OCI-LY3 (cell line): ENCODE measurements around the gene RALGAPB.
"Not testable (repeated sequence)": the region's sequence is repeated elsewhere in the genome, so short reads cannot be mapped to it uniquely, and the experiment has no call there.

Source experiments
- H2AFZ ChIP-seq: fragments of 200-600, 300-600 bp; shearing (Covaris generic); 2 replicates; pipeline ENCODE4 v1.6.0; 2014; ENCODE audit warnings: antibody characterized with exemption, low read depth, low read length
- H3K27ac ChIP-seq: fragments of 200-600, 300-600 bp; sonication (generic); 2 replicates; pipeline ENCODE4 v1.5.1; 2014; ENCODE audit warnings: mild to moderate bottlenecking, low read length, moderate library complexity, mixed read lengths
- H3K27me3 ChIP-seq: fragments of 200-600, 300-600 bp; sonication (generic); 2 replicates; pipeline ENCODE4 v1.6.1; 2014; ENCODE audit warnings: low read depth, low read length, mixed read lengths
- H3K36me3 ChIP-seq: fragments of 200-600, 300-600 bp; sonication (generic); replicated peaks from 2 replicates; pipeline ENCODE3; 2014; ENCODE audit warnings: low read depth, low read length, mixed read lengths
- H3K4me1 ChIP-seq: fragments of 300-600, 200-600 bp; sonication (generic); 2 replicates; pipeline ENCODE4 v1.6.1; 2014; ENCODE audit warnings: low read length, mixed read lengths
- H3K4me2 ChIP-seq: fragments of 200-600, 300-600 bp; sonication (generic); 2 replicates; pipeline ENCODE4 v1.6.1; 2014; ENCODE audit warnings: low read length, mixed read lengths
- H3K4me3 ChIP-seq: fragments of 300-600, 200-600 bp; sonication (generic); 2 replicates; pipeline ENCODE4 v1.5.1; 2014; ENCODE audit warnings: antibody characterized with exemption, mild to moderate bottlenecking, low read length, moderate library complexity
- H3K79me2 ChIP-seq: fragments of 300-600, 200-600 bp; shearing (Covaris generic); 2 replicates; pipeline ENCODE4 v1.6.1; 2014; ENCODE audit warnings: mild to moderate bottlenecking, low read length, mixed read lengths
- H3K9ac ChIP-seq: fragments of 300-600, 200-600 bp; shearing (Covaris generic); 2 replicates; pipeline ENCODE4 v1.6.0; 2014; ENCODE audit warnings: mild to moderate bottlenecking, low read length, moderate library complexity
- H3K9me3 ChIP-seq: fragments of 200-600, 300-600 bp; shearing (Covaris generic); 2 replicates; pipeline ENCODE4 v1.6.1; 2014; ENCODE audit warnings: low read length, mixed read lengths; ENCODE audit not compliant: insufficient read depth
- H4K20me1 ChIP-seq: fragments of 200-600, 300-600 bp; sonication (generic); 2 replicates; pipeline ENCODE4 v1.6.1; 2016; ENCODE audit warnings: low read length, mixed read lengths; ENCODE audit not compliant: insufficient read depth
- CTCF ChIP-seq: fragments of 200-600, 300-600 bp; sonication (generic); IDR thresholded peaks from 2 replicates; pipeline ENCODE4 v1.5.1; 2014; ENCODE audit warnings: antibody characterized with exemption, low read length, low read depth
- EZH2phosphoT487 ChIP-seq: fragments of 200-600 bp; shearing (Covaris generic); IDR thresholded peaks from 2 replicates; pipeline ENCODE4 v1.6.1; 2018; ENCODE audit warnings: antibody characterized with exemption, mixed run types, low read depth

Gene RALGAPB

GRCh38 chr20:38590676-38591473 is 118.2 kb downstream of the RALGAPB start:
- TF ChIP-seq CTCF (no peak), EZH2phosphoT487 (no peak)
- no peak overlapping the region for H2AFZ ChIP-seq
- no peaks in the 10 kb centered on the region; the same call in 1 of the 2 replicates for H4K20me1 ChIP-seq

GRCh38 chr20:38591474-38592410 is 119.1 kb downstream of the RALGAPB start:
- H3K4me3 ChIP-seq = no peak overlapping the region

More at GRCh38 chr20:38590676-38591473, 118.2 kb downstream of the RALGAPB start:
- Histone ChIP-seq H3K4me3 (no peak overlapping the region), H3K27ac (no peak overlapping the region), H3K9ac (no peak overlapping the region), H3K4me1 (peaks cover 2% of the 10 kb centered on the region; the same call in 1 of the 2 replicates), H3K36me3 (no peaks in the 10 kb centered on the region), H3K27me3 (no peaks in the 10 kb centered on the region), H3K4me2 (no peak overlapping the region), H3K79me2 (no peaks in the 10 kb centered on the region), H3K9me3 (no peaks in the 10 kb centered on the region)

GRCh38 chr20:38592411-38592790 is 119.8 kb downstream of the RALGAPB start:
- not testable (repeated sequence) for H3K27me3 ChIP-seq, H3K79me2 ChIP-seq, H3K36me3 ChIP-seq, H3K27ac ChIP-seq, H3K9ac ChIP-seq, H3K4me2 ChIP-seq, H3K4me1 ChIP-seq, H3K9me3 ChIP-seq, H2AFZ ChIP-seq, H3K4me3 ChIP-seq, H4K20me1 ChIP-seq

More at GRCh38 chr20:38591474-38592410, 119.1 kb downstream of the RALGAPB start:
- H3K9me3 ChIP-seq = no peaks in the 10 kb centered on the region
- H3K27me3 ChIP-seq = no peaks in the 10 kb centered on the region
- TF ChIP-seq CTCF (no peak), EZH2phosphoT487 (no peak)
- no peak overlapping the region for H3K27ac ChIP-seq
- H2AFZ ChIP-seq = no peak overlapping the region
- peaks cover 2% of the 10 kb centered on the region; the same call in 1 of the 2 replicates for H3K4me1 ChIP-seq
- no peaks in the 10 kb centered on the region; the same call in 1 of the 2 replicates for H4K20me1 ChIP-seq
- H3K79me2 ChIP-seq = no peaks in the 10 kb centered on the region
- H3K36me3 ChIP-seq = no peaks in the 10 kb centered on the region
- no peak overlapping the region for H3K4me2 ChIP-seq
- no peak overlapping the region for H3K9ac ChIP-seq

- H3K36me3 ChIP-seq, H3K79me2 ChIP-seq, H3K4me1 ChIP-seq, H2AFZ ChIP-seq, H3K9ac ChIP-seq, H3K4me3 ChIP-seq, H3K27me3 ChIP-seq, H3K9me3 ChIP-seq, H4K20me1 ChIP-seq, H3K4me2 ChIP-seq, H3K27ac ChIP-seq: not testable (repeated sequence)
Measured at GRCh38 chr20:38594281-38594680, 121.6 kb downstream of the RALGAPB start.

GRCh38 chr20:38595886-38596285 is 123.2 kb downstream of the RALGAPB start:
- H4K20me1 ChIP-seq, H3K4me1 ChIP-seq, H3K4me3 ChIP-seq, H3K4me2 ChIP-seq, H3K27ac ChIP-seq, H3K9me3 ChIP-seq, H3K9ac ChIP-seq, H2AFZ ChIP-seq, H3K36me3 ChIP-seq, H3K79me2 ChIP-seq: not testable (repeated sequence)
- H3K27me3 ChIP-seq = peaks cover 13% of the 10 kb centered on the region; the same call in 1 of the 2 replicates
